T-helper 2 cell treated with Interferon-gamma antibody and Interleukin-4, amounts not matched to agents 100 ng/mL and 5 ng/mL, for 36 hours (primary cell): ENCODE measurements around the gene TMEM212. TPM values are rescaled to one million over a fixed set of nuclear protein-coding genes. Genes with fewer than 3 reads are reported as not detected.

ENCODE experiments used
- intact Hi-C: fragments of 100-400 bp; cut with micrococcal nuclease; formaldehyde crosslinking; loops from one replicate; pipeline ENCODE4 v1.15.1; 2023
- total RNA-seq: library from RNA; stranded (reverse); gene quantifications from 2 replicates; pipeline ENCODE4 v1.2.3, GENCODE V29; 2022

Gene TMEM212
- total RNA-seq, 1 donor from 2014 or later: not detected

GRCh38 chr3:171811913-171812335 is 31.2 kb upstream of the TMEM212 start:
- intact Hi-C loops: loop anchor here (10.0 kb wide), 1 partner anchor 523 kb away; no protein-coding TSS in a partner anchor

GRCh38 chr3:171812811-171813210 is 30.3 kb upstream of the TMEM212 start:
- intact Hi-C loops: loop anchor here (10.0 kb wide), 1 partner anchor 522 kb away; no protein-coding TSS in a partner anchor

- intact Hi-C loops: loop anchor here (10.0 kb wide), 1 partner anchor 521 kb away; no protein-coding TSS in a partner anchor
Measured at GRCh38 chr3:171813278-171813896, 29.8 kb upstream of the TMEM212 start.

GRCh38 chr3:171813897-171814460 is 29.2 kb upstream of the TMEM212 start:
- intact Hi-C loops: loop anchor here (10.0 kb wide), 1 partner anchor 521 kb away; no protein-coding TSS in a partner anchor

- intact Hi-C loops: loop anchor here (10.0 kb wide), 1 partner anchor 520 kb away; no protein-coding TSS in a partner anchor
Measured at GRCh38 chr3:171814662-171815061, 28.5 kb upstream of the TMEM212 start.

GRCh38 chr3:171815973-171816595 is 27.1 kb upstream of the TMEM212 start:
- intact Hi-C loops: loop anchor here (10.0 kb wide), 1 partner anchor 519 kb away; no protein-coding TSS in a partner anchor

GRCh38 chr3:171817074-171817800 is 25.9 kb upstream of the TMEM212 start:
- intact Hi-C loops: loop anchor here (10.0 kb wide), 1 partner anchor 518 kb away; no protein-coding TSS in a partner anchor

- intact Hi-C loops: no loop called here
Measured at GRCh38 chr3:171821044-171821443, 22.1 kb upstream of the TMEM212 start.

GRCh38 chr3:171821778-171822358 is 21.3 kb upstream of the TMEM212 start:
- intact Hi-C loops: no loop called here

- intact Hi-C loops: no loop called here
Measured at GRCh38 chr3:171822431-171823106, 20.6 kb upstream of the TMEM212 start.

- intact Hi-C loops: no loop called here
Measured at GRCh38 chr3:171824116-171824515, 19.0 kb upstream of the TMEM212 start.

GRCh38 chr3:171824824-171825221 is 18.3 kb upstream of the TMEM212 start:
- intact Hi-C loops: no loop called here

- intact Hi-C loops: no loop called here
Measured at GRCh38 chr3:171825222-171825828, 17.8 kb upstream of the TMEM212 start.

- intact Hi-C loops: no loop called here
Measured at GRCh38 chr3:171827385-171827784, 15.8 kb upstream of the TMEM212 start.

GRCh38 chr3:171827836-171828458 is 15.2 kb upstream of the TMEM212 start:
- intact Hi-C loops: no loop called here

GRCh38 chr3:171828902-171829770 is 14.0 kb upstream of the TMEM212 start:
- intact Hi-C loops: no loop called here

- intact Hi-C loops: loop anchor here (5.0 kb wide), 2 partner anchors 128 to 868 kb away; no protein-coding TSS in a partner anchor
Measured at GRCh38 chr3:171829841-171830517, 13.2 kb upstream of the TMEM212 start.

- intact Hi-C loops: loop anchor here (5.0 kb wide), 2 partner anchors 128 to 868 kb away; no protein-coding TSS in a partner anchor
Measured at GRCh38 chr3:171830518-171830875, 12.7 kb upstream of the TMEM212 start.
